T-helper 22 cell (primary cell): ENCODE data around the gene SFT2D2.

Experiments used
- DNase-seq: peaks from one replicate; pipeline ENCODE4 v3.0.0-alpha.2; 2020; ENCODE audit warnings: low read depth

The SFT2D2 gene

GRCh38 chr1:168265596-168265995 lies 39.8 kb downstream of the SFT2D2 start:
- DNase-seq: no peak

- DNase-seq: no peak
Measured at GRCh38 chr1:168266644-168267186, 40.9 kb downstream of the SFT2D2 start.

- DNase-seq: no peak
Measured at GRCh38 chr1:168271636-168272035, 45.8 kb downstream of the SFT2D2 start.

GRCh38 chr1:168273575-168273974 lies 47.8 kb downstream of the SFT2D2 start:
- no peak for DNase-seq

- no peak for DNase-seq
Measured at GRCh38 chr1:168279253-168279652, 53.4 kb downstream of the SFT2D2 start.

- no peak for DNase-seq
Measured at GRCh38 chr1:168280296-168280927, 54.6 kb downstream of the SFT2D2 start, which contains the start of gene TBX19. TSS of gene TBX19 (plus strand) at chr1:168280877. CDS start at chr1:168281091, 214 bp downstream.

GRCh38 chr1:168281603-168282325 lies 56.0 kb downstream of the SFT2D2 start:
- DNase-seq: no peak

- no peak for DNase-seq
Measured at GRCh38 chr1:168285521-168285790, 59.7 kb downstream of the SFT2D2 start.

GRCh38 chr1:168285971-168286927 lies 60.4 kb downstream of the SFT2D2 start:
- DNase-seq: no peak

- DNase-seq: no peak
Measured at GRCh38 chr1:168287237-168287664, 61.4 kb downstream of the SFT2D2 start.

- no peak for DNase-seq
Measured at GRCh38 chr1:168288311-168289052, 62.7 kb downstream of the SFT2D2 start.

GRCh38 chr1:168291222-168291837 lies 65.5 kb downstream of the SFT2D2 start:
- no peak for DNase-seq

GRCh38 chr1:168293356-168293755 lies 67.6 kb downstream of the SFT2D2 start:
- DNase-seq: no peak

- no peak for DNase-seq
Measured at GRCh38 chr1:168295411-168296114, 69.8 kb downstream of the SFT2D2 start.

- DNase-seq: no peak
Measured at GRCh38 chr1:168297019-168297730, 71.4 kb downstream of the SFT2D2 start.

- DNase-seq: no peak
Measured at GRCh38 chr1:168298446-168298845, 72.6 kb downstream of the SFT2D2 start.

- no peak for DNase-seq
Measured at GRCh38 chr1:168300626-168301025, 74.8 kb downstream of the SFT2D2 start.

- no peak for DNase-seq
Measured at GRCh38 chr1:168301664-168302320, 76.0 kb downstream of the SFT2D2 start.
